Neuronal stem cell (in vitro differentiated cells): Measurements from ENCODE around the gene OSBPL1A.

ENCODE experiments used
- DNase-seq: peaks from one replicate; pipeline ENCODE4 v3.0.0-alpha.2; 2013; ENCODE audit warnings: low spot score
- H2AFZ ChIP-seq: one replicate; pipeline ENCODE4 v1.6.1; 2013; ENCODE audit warnings: mild to moderate bottlenecking, low read length, inconsistent platforms
- H2AK5ac ChIP-seq: 2 replicates; pipeline ENCODE4 v1.6.1; 2013; ENCODE audit warnings: low read depth, mild to moderate bottlenecking, inconsistent platforms, low read length, moderate library complexity, mixed read lengths
- H2BK120ac ChIP-seq: 2 replicates; pipeline ENCODE4 v1.6.1; 2013; ENCODE audit warnings: low read depth, mild to moderate bottlenecking, inconsistent platforms, low read length, moderate library complexity, mixed read lengths
- H2BK12ac ChIP-seq: one replicate; pipeline ENCODE4 v1.6.1; 2013; ENCODE audit warnings: low read length, inconsistent platforms
- H2BK15ac ChIP-seq: 2 replicates; pipeline ENCODE4 v1.6.1; 2013; ENCODE audit warnings: mild to moderate bottlenecking, low read length, inconsistent platforms, mixed read lengths
- H2BK5ac ChIP-seq: one replicate; pipeline ENCODE4 v1.6.1; 2013; ENCODE audit warnings: inconsistent platforms, mild to moderate bottlenecking, low read length, moderate library complexity
- H3K14ac ChIP-seq: one replicate; pipeline ENCODE4 v1.6.1; 2013; ENCODE audit warnings: low read length, inconsistent platforms
- H3K18ac ChIP-seq: 2 replicates; pipeline ENCODE4 v1.6.1; 2013; ENCODE audit warnings: low read length, inconsistent platforms
- H3K23ac ChIP-seq: 2 replicates; pipeline ENCODE4 v1.6.1; 2013; ENCODE audit warnings: low read depth, mild to moderate bottlenecking, mixed read lengths, low read length, inconsistent platforms; ENCODE audit not compliant: poor library complexity
- H3K27ac ChIP-seq: replicated peaks from 3 replicates; pipeline ENCODE4 v1.5.1; 2013; ENCODE audit warnings: low read length, inconsistent platforms
- H3K27me3 ChIP-seq, 3 experiments: 2 replicates each; pipeline ENCODE4 v1.6.1; 2013; ENCODE audit warnings: low read length in 3 of 3, mild to moderate bottlenecking in 2 of 3, inconsistent platforms in 1 of 3, low read depth in 1 of 3, mixed read lengths in 1 of 3, moderate library complexity in 1 of 3; ENCODE audit not compliant: control insufficient read depth in 3 of 3, insufficient read depth in 3 of 3
- H3K36me3 ChIP-seq, 2 donors: replicated peaks in 1 of 2; 2 replicates each; pipeline ENCODE4 v1.6.1; 2013; ENCODE audit warnings: low read length in 2 of 2; ENCODE audit not compliant: control insufficient read depth in 2 of 2, insufficient read depth in 2 of 2
- H3K4ac ChIP-seq: 2 replicates; pipeline ENCODE4 v1.6.1; 2013; ENCODE audit warnings: inconsistent platforms, mild to moderate bottlenecking, low read length, moderate library complexity
- H3K4me1 ChIP-seq, 2 donors: 1 replicate in 1 of 2; 2 replicates in 1 of 2; pipeline ENCODE4 v1.6.1; 2013; ENCODE audit warnings: low read length in 2 of 2, low read depth in 1 of 2; ENCODE audit not compliant: control insufficient read depth in 2 of 2, insufficient read depth in 1 of 2
- H3K4me2 ChIP-seq: one replicate; pipeline ENCODE4 v1.6.1; 2013; ENCODE audit warnings: mild to moderate bottlenecking, low read length, inconsistent platforms; ENCODE audit not compliant: insufficient read depth, poor library complexity, severe bottlenecking
- H3K4me3 ChIP-seq, 2 donors: 2 replicates each; pipeline ENCODE4 v1.5.1; 2013; ENCODE audit warnings: low read length in 2 of 2, mild to moderate bottlenecking in 2 of 2, inconsistent platforms in 1 of 2, moderate library complexity in 1 of 2
- H3K79me1 ChIP-seq: one replicate; pipeline ENCODE4 v1.6.1; 2013; ENCODE audit warnings: low read depth, mild to moderate bottlenecking, inconsistent platforms, low read length, moderate library complexity
- H3K9ac ChIP-seq: one replicate; pipeline ENCODE4 v1.6.1; 2013; ENCODE audit warnings: mild to moderate bottlenecking, low read depth, low read length, inconsistent platforms; ENCODE audit not compliant: poor library complexity
- H3K9me3 ChIP-seq, 2 donors: replicated peaks in 1 of 2; 2 replicates each; pipeline versions ENCODE3 to v1.6.1; 2013; ENCODE audit warnings: low read length in 2 of 2, mild to moderate bottlenecking in 2 of 2, inconsistent platforms in 1 of 2, low read depth in 1 of 2, mixed read lengths in 1 of 2, moderate library complexity in 1 of 2; ENCODE audit not compliant: control insufficient read depth in 2 of 2, insufficient read depth in 1 of 2
- H4K8ac ChIP-seq: one replicate; pipeline ENCODE4 v1.6.1; 2013; ENCODE audit warnings: low read depth, mild to moderate bottlenecking, inconsistent platforms, low read length, moderate library complexity
- H4K91ac ChIP-seq: one replicate; pipeline ENCODE4 v1.6.1; 2013; ENCODE audit warnings: low read length, low read depth, mild to moderate bottlenecking, inconsistent platforms; ENCODE audit not compliant: poor library complexity
- WGBS, 2 donors: extraction: QIAGEN DNeasy Blood & Tissue Kit; methylation state at CpG; one replicate each; pipeline ENCODE4 v1.1.7; 2013; ENCODE audit warnings: missing lambda C conversion rate in 2 of 2, mixed read lengths in 1 of 2; ENCODE audit not compliant: insufficient read length in 2 of 2, insufficient replicate concordance in 1 of 2; ENCODE audit errors: extremely low coverage in 2 of 2; 5-methylcytosine and 5-hydroxymethylcytosine counted together

The OSBPL1A gene

DNA sequence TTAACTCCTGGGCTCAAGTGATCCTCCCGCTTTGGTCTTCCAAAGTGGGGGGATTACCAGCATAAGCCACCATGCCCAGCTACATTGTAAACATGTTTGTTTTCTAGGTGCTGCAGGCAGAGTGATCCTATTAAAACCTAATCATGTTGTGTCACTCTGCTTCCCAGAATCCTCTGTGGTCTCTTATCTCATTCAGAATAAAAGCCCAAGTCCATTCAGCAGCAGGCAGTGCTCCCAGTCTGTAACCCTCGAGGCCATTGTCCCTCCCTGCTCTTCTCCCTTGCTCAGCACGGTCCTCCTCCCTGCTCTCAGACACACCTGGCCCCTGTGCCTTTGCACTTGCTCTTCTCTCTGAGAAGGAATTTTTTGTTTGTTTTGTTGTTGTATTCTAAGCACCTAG, 269.9 kb downstream of the OSBPL1A start:
- no peak overlapping the region for H2BK12ac ChIP-seq
- WGBS, 2 donors = no CpG with 5 or more reads among the region's 3 CpGs
- DNase-seq = no peak
- H2AK5ac ChIP-seq = no peak overlapping the region
- no peak overlapping the region for H2BK5ac ChIP-seq
- H2BK120ac ChIP-seq = no peak overlapping the region
- no peak overlapping the region for H2AFZ ChIP-seq
- H3K36me3 ChIP-seq = peaks cover 6 to 66% of the 10 kb centered on the region in 2 donors
- no peak overlapping the region for H3K14ac ChIP-seq
- H3K9me3 ChIP-seq = no peaks in the 10 kb centered on the region
- H4K8ac ChIP-seq = no peak overlapping the region
- no peak overlapping the region for H3K4me2 ChIP-seq
- H3K27me3 ChIP-seq = no peaks in the 10 kb centered on the region
- H3K4me1 ChIP-seq = no peaks in the 10 kb centered on the region
- no peak overlapping the region for H3K23ac ChIP-seq
- H3K4me3 ChIP-seq = no peak overlapping the region
- no peaks in the 10 kb centered on the region for H3K79me1 ChIP-seq
- no peak overlapping the region for H3K9ac ChIP-seq
- H3K4ac ChIP-seq = no peak overlapping the region
- H3K18ac ChIP-seq = no peak overlapping the region
- H3K27ac ChIP-seq = no peak overlapping the region
- H2BK15ac ChIP-seq = no peak overlapping the region
- no peak overlapping the region for H4K91ac ChIP-seq

DNA sequence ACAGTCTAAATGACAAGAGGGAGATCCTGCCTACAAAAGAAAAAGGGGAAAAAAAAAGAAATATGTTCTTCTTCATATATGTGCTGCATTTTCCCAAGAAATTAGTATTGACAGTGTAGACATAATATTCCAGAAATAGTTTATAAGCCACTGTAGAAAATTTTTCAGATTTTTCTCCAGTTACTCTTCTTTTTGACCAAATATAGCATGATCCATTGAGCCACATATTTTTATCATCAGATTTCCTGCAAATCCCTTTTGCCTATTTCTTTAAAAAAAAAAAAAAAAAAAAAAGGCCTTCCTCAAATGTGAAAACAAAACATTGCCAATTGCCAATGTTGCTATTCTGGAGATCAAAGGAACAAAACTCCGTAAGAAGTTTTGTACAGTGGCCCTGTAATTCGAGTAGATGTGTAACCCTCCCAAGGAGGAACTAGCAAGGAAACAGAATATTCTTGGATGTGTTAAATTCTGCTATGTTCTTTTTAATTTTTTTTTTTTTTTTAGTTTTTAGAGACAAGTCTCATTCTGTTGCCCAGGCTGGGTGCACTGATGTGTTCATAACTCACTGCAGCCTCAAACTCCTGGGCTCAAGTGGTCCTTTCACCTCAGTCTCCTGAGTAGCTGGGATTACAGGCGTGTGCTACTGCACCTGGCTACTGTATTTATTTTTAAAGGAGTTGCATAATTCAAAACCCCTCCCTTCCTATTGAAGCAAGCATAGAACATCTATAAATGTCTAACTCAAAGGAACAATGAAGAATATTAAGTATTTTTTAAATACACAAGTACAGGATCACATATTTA, 271.3 kb downstream of the OSBPL1A start:
- Histone ChIP-seq H3K4me1 (no peaks in the 10 kb centered on the region), H3K14ac (no peak overlapping the region), H2BK15ac (no peak overlapping the region), H2BK120ac (no peak overlapping the region), H4K91ac (no peak overlapping the region), H4K8ac (no peak overlapping the region), H2AK5ac (no peak overlapping the region), H2AFZ (no peak overlapping the region), H3K9ac (no peak overlapping the region), H3K79me1 (no peaks in the 10 kb centered on the region), H3K18ac (no peak overlapping the region), H3K4ac (no peak overlapping the region), H3K27ac (no peak overlapping the region), H3K36me3 (peaks cover 7 to 59% of the 10 kb centered on the region in 2 donors), H3K9me3 (no peaks in the 10 kb centered on the region), H3K4me3 (no peak overlapping the region), H2BK5ac (no peak overlapping the region), H3K27me3 (no peaks in the 10 kb centered on the region), H3K4me2 (no peak overlapping the region), H3K23ac (no peak overlapping the region), H2BK12ac (no peak overlapping the region)
- no peak for DNase-seq
- WGBS, 2 donors = no CpG with 5 or more reads among the region's 3 CpGs

GRCh38 chr18:24121625-24122024, 276.0 kb downstream of the OSBPL1A start:
- Histone ChIP-seq H3K14ac (no peak overlapping the region), H3K18ac (no peak overlapping the region), H2BK15ac (no peak overlapping the region), H3K9me3 (no peaks in the 10 kb centered on the region), H2BK120ac (no peak overlapping the region), H3K9ac (no peak overlapping the region), H3K4me3 (no peak overlapping the region), H3K23ac (no peak overlapping the region), H3K27ac (no peak overlapping the region), H4K8ac (no peak overlapping the region), H3K27me3 (no peaks in the 10 kb centered on the region), H3K36me3 (peaks cover 7 to 33% of the 10 kb centered on the region in 2 donors), H2AFZ (no peak overlapping the region), H3K4me2 (no peak overlapping the region), H3K4ac (no peak overlapping the region), H2AK5ac (no peak overlapping the region), H4K91ac (no peak overlapping the region), H2BK12ac (no peak overlapping the region), H3K79me1 (no peaks in the 10 kb centered on the region), H2BK5ac (no peak overlapping the region), H3K4me1 (no peaks in the 10 kb centered on the region)
- DNase-seq = no peak
- no CpG with 5 or more reads among the region's 2 CpGs for WGBS, 2 donors

GRCh38 chr18:24120676-24121075, 276.9 kb downstream of the OSBPL1A start:
- no peaks in the 10 kb centered on the region for H3K4me1 ChIP-seq
- H3K14ac ChIP-seq = no peak overlapping the region
- H3K9ac ChIP-seq = no peak overlapping the region
- no peak overlapping the region for H2BK12ac ChIP-seq
- no peak overlapping the region for H2AFZ ChIP-seq
- H3K79me1 ChIP-seq = no peaks in the 10 kb centered on the region
- H3K27ac ChIP-seq = no peak overlapping the region
- H4K8ac ChIP-seq = no peak overlapping the region
- no peaks in the 10 kb centered on the region for H3K9me3 ChIP-seq
- DNase-seq = no peak
- no peak overlapping the region for H3K18ac ChIP-seq
- peaks cover 7 to 25% of the 10 kb centered on the region in 2 donors for H3K36me3 ChIP-seq
- H2BK15ac ChIP-seq = no peak overlapping the region
- no peak overlapping the region for H4K91ac ChIP-seq
- H2BK5ac ChIP-seq = no peak overlapping the region
- H3K27me3 ChIP-seq = no peaks in the 10 kb centered on the region
- H3K4me3 ChIP-seq = no peak overlapping the region
- no peak overlapping the region for H2BK120ac ChIP-seq
- 100% methylated on average over 1 of the region's 4 CpGs; no CpG with 5 or more reads in 1 of the 2 donors for WGBS, 2 donors
- no peak overlapping the region for H3K4ac ChIP-seq
- no peak overlapping the region for H2AK5ac ChIP-seq
- no peak overlapping the region for H3K4me2 ChIP-seq
- H3K23ac ChIP-seq = no peak overlapping the region
